NK-92 (cell line): Measurements from ENCODE around the gene ZBTB8A.

Experiments
- DNase-seq: peaks from one replicate; lab custom pipeline; 2025; ENCODE audit not compliant: unreplicated experiment; lab: John Stamatoyannopoulos, UW

ZBTB8A gene

DNA sequence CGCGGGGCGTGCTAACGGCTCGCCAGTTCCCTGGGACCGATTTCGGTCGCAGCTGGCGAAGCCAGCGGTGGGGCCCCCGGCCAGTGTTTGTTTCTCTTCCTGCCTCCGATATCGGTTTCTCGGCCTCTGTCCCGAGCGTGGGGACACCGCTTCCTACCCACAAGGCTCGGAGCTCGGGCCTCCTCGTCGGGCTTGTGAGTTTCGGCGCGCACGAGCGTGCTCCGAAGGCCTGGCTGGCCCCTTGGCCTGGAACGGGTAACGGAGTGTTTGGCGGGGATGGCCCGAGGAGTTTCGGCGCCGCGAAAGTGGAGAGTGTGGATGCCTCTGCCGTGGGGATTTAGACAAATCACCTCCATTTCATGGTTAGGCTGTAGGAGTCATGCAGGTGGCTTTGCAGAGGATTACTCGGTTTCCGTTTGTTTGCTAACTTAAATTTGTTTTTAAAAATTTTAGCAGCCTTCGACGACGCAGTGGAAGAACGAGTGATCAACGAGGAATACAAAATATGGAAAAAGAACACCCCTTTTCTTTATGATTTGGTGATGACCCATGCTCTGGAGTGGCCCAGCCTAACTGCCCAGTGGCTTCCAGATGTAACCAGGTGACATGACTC, 112.3 kb downstream of the ZBTB8A start:
- DNase-seq = no peak

DNA sequence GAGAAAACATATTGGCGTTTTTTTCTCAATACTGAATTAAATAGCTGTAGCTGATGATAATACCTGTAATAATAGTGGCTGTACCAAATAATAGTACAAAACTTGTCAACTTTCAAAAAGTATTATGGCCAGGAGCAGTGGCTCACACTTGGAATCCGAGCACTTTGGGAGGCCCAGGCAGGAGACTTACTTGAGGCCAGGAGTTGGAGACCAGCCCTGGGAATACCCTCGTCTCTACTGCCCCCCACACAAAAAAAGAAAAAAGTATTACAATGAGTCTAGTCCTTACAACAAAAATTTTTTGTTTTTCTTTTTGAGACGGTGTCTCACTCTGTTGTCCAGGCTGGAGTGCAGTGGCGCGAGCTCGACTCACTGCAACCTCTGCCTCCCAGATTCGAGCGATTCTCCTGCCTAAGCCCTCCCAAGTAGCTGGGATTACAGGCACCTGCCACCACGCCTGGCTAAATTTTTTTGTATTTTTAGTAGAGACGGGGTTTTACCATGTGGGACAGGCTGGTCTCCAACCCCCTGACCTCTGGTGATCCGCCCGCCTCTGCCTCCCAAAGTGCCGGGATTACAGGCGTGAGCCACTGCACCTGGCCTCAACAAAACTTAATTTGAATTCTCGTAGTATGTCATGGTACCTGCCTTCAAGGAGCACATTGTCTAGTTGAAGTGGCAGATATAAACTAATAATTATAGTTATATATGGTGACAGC, 113.2 kb downstream of the ZBTB8A start:
- no peak for DNase-seq
